Measurements from ENCODE around the gene OTUD4.

OTUD4 gene

GRCh38 chr4:145108128-145108527, 72.3 kb downstream of the OTUD4 start:
- DNase-seq (ENCODE audit: low spot score): no peak

- no peak for DNase-seq (ENCODE audit: low spot score)
Observed at GRCh38 chr4:145107126-145107525, 73.3 kb downstream of the OTUD4 start.

DNA sequence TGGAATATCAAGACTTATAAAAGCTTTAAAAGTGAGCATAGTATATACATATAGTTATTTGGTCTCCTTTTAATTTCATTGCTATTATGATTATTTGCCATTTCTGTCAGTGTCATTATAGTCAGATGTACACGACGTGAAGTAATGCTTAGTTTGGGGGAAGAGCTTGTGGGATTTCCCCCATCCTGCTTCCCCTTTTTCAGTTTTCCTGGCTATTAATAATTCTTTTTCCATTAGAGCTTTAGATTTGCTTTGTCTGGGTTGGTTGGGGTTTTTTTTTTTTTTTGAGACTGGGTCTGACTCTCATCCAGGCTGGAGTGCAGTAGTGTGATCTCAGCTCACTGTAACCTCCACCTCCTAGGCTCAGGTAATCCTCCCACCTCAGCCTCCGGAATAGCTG, 76.9 kb downstream of the OTUD4 start:
- no peak for DNase-seq (ENCODE audit: low spot score)

- no peak for DNase-seq (ENCODE audit: low spot score)
Observed at GRCh38 chr4:145102619-145103018, 77.8 kb downstream of the OTUD4 start.

DNA sequence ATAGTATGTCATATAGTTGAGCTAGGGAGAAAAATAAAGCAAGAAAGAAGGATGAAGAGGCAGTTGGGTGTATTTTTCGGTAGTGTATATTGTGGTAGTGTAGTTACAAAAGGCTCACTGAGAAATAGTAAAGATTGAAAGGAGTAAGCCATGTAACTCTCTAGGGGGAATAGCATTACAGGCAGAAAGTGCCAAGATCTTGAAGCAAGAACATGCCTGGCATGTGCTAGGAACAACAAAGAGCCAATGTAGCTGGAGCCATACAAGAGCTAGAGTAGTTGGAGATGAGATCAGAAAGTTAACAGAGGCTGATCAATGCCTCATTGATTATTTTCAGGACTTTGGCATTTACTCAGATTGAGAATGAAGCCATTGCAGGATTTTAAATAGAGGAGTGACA, 79.3 kb downstream of the OTUD4 start:
- no peak for DNase-seq (ENCODE audit: low spot score)

DNA sequence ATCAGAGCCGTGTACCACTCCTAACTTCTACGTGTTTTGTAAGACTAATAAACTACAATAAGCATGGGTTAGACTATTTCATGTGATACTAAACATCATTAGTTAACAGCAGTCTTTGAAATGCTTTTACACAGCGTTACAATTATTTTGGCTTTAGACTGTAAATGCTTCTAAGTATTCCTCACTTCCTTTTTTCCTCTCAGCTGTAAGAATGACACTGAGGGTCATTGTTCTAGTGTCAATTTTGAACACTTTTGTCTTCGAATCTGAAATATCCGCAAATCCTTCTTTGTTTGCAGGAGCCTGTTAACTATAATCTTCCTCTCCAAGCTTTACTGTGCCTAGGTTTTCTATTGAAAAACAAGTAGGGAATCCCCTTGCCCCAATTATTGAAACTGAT, 80.7 kb downstream of the OTUD4 start:
- DNase-seq (ENCODE audit: low spot score): peak; percentile 48

DNA sequence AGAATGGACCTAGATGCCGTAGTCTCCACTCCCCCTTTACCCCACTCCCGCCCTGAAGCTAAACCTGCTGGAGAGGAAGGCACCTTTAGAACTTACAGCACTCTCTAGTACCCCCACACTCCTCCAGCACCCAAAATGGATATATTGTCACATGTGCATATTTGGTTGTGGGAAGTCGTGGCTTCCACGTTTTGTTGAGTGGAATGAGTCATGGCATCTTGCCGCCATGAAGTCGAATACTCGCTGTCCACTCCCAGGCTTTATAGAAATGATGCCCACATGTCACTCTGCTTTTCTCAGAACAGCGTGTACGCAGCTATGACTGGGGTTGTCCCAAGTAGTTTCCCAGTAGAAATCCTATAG, 81.7 kb downstream of the OTUD4 start:
- peak; percentile 65 for DNase-seq (ENCODE audit: low spot score)

GRCh38 chr4:145097821-145098674, 82.3 kb downstream of the OTUD4 start, which contains the start of the genes ABCE1 and ANAPC10:
Gene ABCE1 (plus strand): TSS chr4:145098311. CDS start chr4:145104413, 6,102 bp downstream.
Gene ANAPC10 (minus strand): TSS chr4:145098196. CDS start chr4:145096099, 2,097 bp downstream.
- DNase-seq (ENCODE audit: low spot score): peak; percentile 99

GRCh38 chr4:145097331-145097820, 83.0 kb downstream of the OTUD4 start:
- no peak for DNase-seq (ENCODE audit: low spot score)

GRCh38 chr4:145093638-145094037, 86.8 kb downstream of the OTUD4 start:
- no peak for DNase-seq (ENCODE audit: low spot score)

GRCh38 chr4:145090380-145090779, 90.0 kb downstream of the OTUD4 start:
- DNase-seq (ENCODE audit: low spot score): no peak

- no peak for DNase-seq (ENCODE audit: low spot score)
Observed at GRCh38 chr4:145083891-145084605, 96.3 kb downstream of the OTUD4 start.

Data from NAMALWA (cell line).